H1 (cell line): ENCODE data around the gene MCL1. TPM values are rescaled to one million over a fixed set of nuclear protein-coding genes. Genes with fewer than 3 reads are reported as not detected.

ENCODE experiments used
- MAFK ChIP-seq: IDR thresholded peaks from 2 replicates; pipeline ENCODE4 v1.6.1; 2012; ENCODE audit warnings: low read depth, mild to moderate bottlenecking, improper control_type of control experiment, low read length
- RNF2 ChIP-seq: fragments of 200-900, 300-1000 bp; sonication (generic); IDR thresholded peaks from 2 replicates; pipeline ENCODE4 v1.7.1; 2016; ENCODE audit warnings: borderline replicate concordance, low read depth, mild to moderate bottlenecking, antibody characterized with exemption, low read length; ENCODE audit not compliant: poor library complexity, severe bottlenecking; ENCODE audit errors: missing control alignments
- SIX5 ChIP-seq: IDR thresholded peaks from 2 replicates; pipeline ENCODE4 v1.6.1; 2011; ENCODE audit warnings: mild to moderate bottlenecking, low read depth, low read length
- ZNF274 ChIP-seq: IDR thresholded peaks from 2 replicates; pipeline ENCODE4 v1.7.0; 2012; ENCODE audit warnings: low read length, borderline replicate concordance; ENCODE audit errors: extremely low read depth
- polyA plus RNA-seq, 7 experiments: library from polyadenylated mRNA; depleted of rRNA in 3 of 7; stranded (reverse) in 5 of 7; unstranded in 2 of 7; fragments of >200 nt in 5 of 7; fragments of 200-250 nt in 2 of 7; gene quantifications; 1 replicate in 5 of 7; 2 replicates in 1 of 7; 4 replicates in 1 of 7; pipeline versions ENCODE4 v1.2.1 to v1.2.3, GENCODE V29; 2011 to 2013; ENCODE audit warnings: missing spikeins in 2 of 7, mixed read lengths in 2 of 7
- total RNA-seq: library from RNA; stranded (reverse); fragmentation: NEBNext Ultra II Directional; extraction: Animal tissue kit (Norgen Biotek cat#: 25700); gene quantifications from 2 replicates; pipeline ENCODE4 v1.2.1, GENCODE V29; 2021

MCL1 gene
- total and polyA plus RNA-seq, 2 of the 8 experiments (the other 6 are each of a cell fraction or from before 2014, with no cell fraction given), result 61.1 to 218 TPM

GRCh38 chr1:150567717-150568593, 11.5 kb downstream of the MCL1 start (continued):
- TF ChIP-seq RNF2 (no peak), SIX5 (no peak), MAFK (no peak), ZNF274 (no peak)
